WERI-Rb-1 (cell line): ENCODE data around the gene INHBB.

Source experiments
- DNase-seq: peaks from one replicate; pipeline ENCODE4 v3.0.0-alpha.2; 2020
- H3K27ac ChIP-seq: fragments of 250-450 bp; sonication (Bioruptor Pico); 2 replicates; pipeline ENCODE4 v1.5.1; 2020; ENCODE audit warnings: mild to moderate bottlenecking, moderate library complexity
- H3K27me3 ChIP-seq: fragments of 250-450 bp; sonication (Bioruptor Pico); 2 replicates; pipeline ENCODE4 v1.5.1; 2021; ENCODE audit warnings: mild to moderate bottlenecking, low read depth, moderate library complexity; ENCODE audit not compliant: insufficient read depth, severe bottlenecking
- H3K36me3 ChIP-seq: fragments of 250-450 bp; sonication (Bioruptor Pico); 2 replicates; pipeline ENCODE4 v1.5.1; 2020; ENCODE audit warnings: mild to moderate bottlenecking, moderate library complexity
- H3K4me3 ChIP-seq: 2 replicates; pipeline ENCODE4 v1.5.1; 2011; ENCODE audit warnings: low read depth, mild to moderate bottlenecking, control low read depth, low read length
- H3K9me3 ChIP-seq: fragments of 250-450 bp; sonication (Bioruptor Pico); 2 replicates; pipeline ENCODE4 v1.5.1; 2021; ENCODE audit warnings: mild to moderate bottlenecking, moderate library complexity; ENCODE audit not compliant: severe bottlenecking
- CTCF ChIP-seq: IDR thresholded peaks from 2 replicates; pipeline ENCODE4 v1.5.1; 2011; ENCODE audit warnings: low read depth, mild to moderate bottlenecking, control low read depth, inconsistent platforms, low read length

INHBB gene

GRCh38 chr2:120330946-120331822 lies 14.8 kb upstream of the INHBB start:
- DNase-seq = peak; percentile 52
- TF ChIP-seq CTCF = no peak
- no peaks in the 10 kb centered on the region for H3K27me3 ChIP-seq

DNA sequence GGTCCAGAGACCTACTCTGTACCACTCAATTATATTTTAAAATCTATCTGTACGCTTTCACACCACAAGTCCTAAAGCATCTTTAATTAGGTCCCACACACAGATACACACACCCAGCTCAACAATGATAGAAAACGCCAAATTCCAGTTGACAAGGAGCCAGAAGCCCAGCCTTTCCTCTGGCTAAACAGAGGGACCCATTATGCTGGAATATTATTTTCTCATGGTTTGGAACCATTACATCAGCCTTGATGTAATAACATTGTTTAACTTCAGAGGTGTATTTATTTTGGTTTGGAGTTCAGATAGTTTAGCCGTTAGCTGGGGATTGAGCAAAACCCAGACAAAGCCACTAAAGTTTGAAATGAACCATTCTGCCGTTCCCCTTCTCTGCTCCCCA lies 14.0 kb upstream of the INHBB start:
- Histone ChIP-seq H3K36me3 (no peaks in the 10 kb centered on the region), H3K9me3 (no peaks in the 10 kb centered on the region), H3K27ac (peak overlapping the region; percentile 57; the same call in 1 of the 2 replicates), H3K4me3 (no peak overlapping the region), H3K27me3 (no peaks in the 10 kb centered on the region)
- TF ChIP-seq CTCF = no peak
- DNase-seq = no peak

More at GRCh38 chr2:120330946-120331822, 14.8 kb upstream of the INHBB start:
- peak overlapping the region; percentile 57 for H3K27ac ChIP-seq
- peak overlapping the region; percentile 23 for H3K4me3 ChIP-seq
- H3K9me3 ChIP-seq = no peaks in the 10 kb centered on the region
- H3K36me3 ChIP-seq = no peaks in the 10 kb centered on the region

GRCh38 chr2:120332384-120332783 lies 13.6 kb upstream of the INHBB start:
- Histone ChIP-seq H3K4me3 (no peak overlapping the region), H3K27me3 (no peaks in the 10 kb centered on the region), H3K9me3 (no peaks in the 10 kb centered on the region), H3K27ac (no peak overlapping the region), H3K36me3 (no peaks in the 10 kb centered on the region)
- peak; percentile 71 for DNase-seq
- no peak for TF ChIP-seq CTCF

DNA sequence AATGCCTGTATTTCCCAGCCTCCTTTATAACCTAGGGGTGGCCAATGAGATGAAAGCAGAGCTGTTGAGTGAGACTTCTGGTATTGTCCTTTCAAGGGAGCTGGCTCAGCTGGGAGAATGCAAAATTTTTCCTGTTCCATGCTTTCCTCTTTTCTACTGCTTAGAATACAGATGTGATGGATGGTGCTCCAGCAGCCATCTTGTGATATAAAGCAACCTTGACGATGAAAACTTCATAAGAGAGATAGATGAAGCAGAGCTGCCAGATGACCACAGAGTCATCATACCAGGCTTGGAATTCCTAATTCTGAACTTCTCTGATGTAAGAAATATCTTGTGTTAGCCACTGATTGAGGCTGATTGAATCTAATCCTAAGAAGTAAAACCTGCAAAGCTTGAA lies 11.9 kb upstream of the INHBB start:
- no peaks in the 10 kb centered on the region for H3K27me3 ChIP-seq

GRCh38 chr2:120336749-120337148 lies 9.2 kb upstream of the INHBB start:
- no peak overlapping the region for H3K4me3 ChIP-seq
- H3K27me3 ChIP-seq = no peaks in the 10 kb centered on the region
- H3K9me3 ChIP-seq = no peaks in the 10 kb centered on the region
- DNase-seq = no peak
- H3K36me3 ChIP-seq = no peaks in the 10 kb centered on the region
- peak; percentile 62 for TF ChIP-seq CTCF
- H3K27ac ChIP-seq = no peak overlapping the region

More for the DNA sequence above, 11.9 kb upstream of the INHBB start:
- H3K27ac ChIP-seq = no peak overlapping the region
- no peak for TF ChIP-seq CTCF
- no peak for DNase-seq
- H3K4me3 ChIP-seq = no peak overlapping the region
- no peaks in the 10 kb centered on the region for H3K9me3 ChIP-seq
- no peaks in the 10 kb centered on the region for H3K36me3 ChIP-seq
